Fibroblast of lung (primary cell): ENCODE measurements around the gene SPATA33.

Source experiments
- EZH2 ChIP-seq: IDR thresholded peaks from 2 replicates; pipeline ENCODE4 v1.5.1; 2012; ENCODE audit warnings: low read length, control low read depth, mild to moderate bottlenecking; ENCODE audit errors: missing control alignments
- TF ChIP-seq, protein P1 (sequence below), 2 donors: IDR thresholded peaks in 1 of 2; conservative IDR thresholded peaks in 1 of 2; 1 replicate in 1 of 2; 2 replicates in 1 of 2; pipeline ENCODE4 v1.5.1; 2011 to 2012; ENCODE audit warnings: low read length in 2 of 2, control low read depth in 1 of 2, inconsistent platforms in 1 of 2, low read depth in 1 of 2, mild to moderate bottlenecking in 1 of 2

- TF ChIP-seq, protein P1, sequence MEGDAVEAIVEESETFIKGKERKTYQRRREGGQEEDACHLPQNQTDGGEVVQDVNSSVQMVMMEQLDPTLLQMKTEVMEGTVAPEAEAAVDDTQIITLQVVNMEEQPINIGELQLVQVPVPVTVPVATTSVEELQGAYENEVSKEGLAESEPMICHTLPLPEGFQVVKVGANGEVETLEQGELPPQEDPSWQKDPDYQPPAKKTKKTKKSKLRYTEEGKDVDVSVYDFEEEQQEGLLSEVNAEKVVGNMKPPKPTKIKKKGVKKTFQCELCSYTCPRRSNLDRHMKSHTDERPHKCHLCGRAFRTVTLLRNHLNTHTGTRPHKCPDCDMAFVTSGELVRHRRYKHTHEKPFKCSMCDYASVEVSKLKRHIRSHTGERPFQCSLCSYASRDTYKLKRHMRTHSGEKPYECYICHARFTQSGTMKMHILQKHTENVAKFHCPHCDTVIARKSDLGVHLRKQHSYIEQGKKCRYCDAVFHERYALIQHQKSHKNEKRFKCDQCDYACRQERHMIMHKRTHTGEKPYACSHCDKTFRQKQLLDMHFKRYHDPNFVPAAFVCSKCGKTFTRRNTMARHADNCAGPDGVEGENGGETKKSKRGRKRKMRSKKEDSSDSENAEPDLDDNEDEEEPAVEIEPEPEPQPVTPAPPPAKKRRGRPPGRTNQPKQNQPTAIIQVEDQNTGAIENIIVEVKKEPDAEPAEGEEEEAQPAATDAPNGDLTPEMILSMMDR (conservative IDR thresholded peaks at IDR 0.05 in 1 of 2, IDR thresholded peaks at IDR 0.05 in 1 of 2; ENCODE audit: low read depth in 1 of 2, low read length in 2 of 2): no peak
- no peak for TF ChIP-seq EZH2
Observed at GRCh38 chr16:89667633-89668032, 10.0 kb downstream of the SPATA33 start.
